Tibial nerve (tissue), 3 donors: Measurements from ENCODE around the gene HSPB1.

Experiments
- EP300 ChIP-seq, 2 donors: sonication (generic); formaldehyde crosslinking; IDR thresholded peaks; one replicate each; pipeline ENCODE4 v1.6.1; 2017; ENCODE audit warnings: antibody characterized with exemption in 2 of 2, mild to moderate bottlenecking in 1 of 2
- POLR2A ChIP-seq, 2 donors: fragments of 450-650 bp; IDR thresholded peaks; one replicate each; pipeline ENCODE4 v1.6.1; 2017; ENCODE audit warnings: antibody characterized with exemption in 2 of 2, mild to moderate bottlenecking in 2 of 2, moderate library complexity in 2 of 2

GRCh38 chr7:76329479-76329878 lies 27.0 kb downstream of the HSPB1 start:
- no peak for TF ChIP-seq POLR2A (IDR thresholded peaks at IDR 0.05)
- no peak for TF ChIP-seq EP300 (IDR thresholded peaks at IDR 0.05)
